Measurements from ENCODE around the gene KBTBD2. TPM values are rescaled to one million over a fixed set of nuclear protein-coding genes. Genes with fewer than 3 reads are reported as not detected.

The KBTBD2 gene
- total RNA-seq, 1 donor from 2014 or later, result 23.9 TPM

DNA sequence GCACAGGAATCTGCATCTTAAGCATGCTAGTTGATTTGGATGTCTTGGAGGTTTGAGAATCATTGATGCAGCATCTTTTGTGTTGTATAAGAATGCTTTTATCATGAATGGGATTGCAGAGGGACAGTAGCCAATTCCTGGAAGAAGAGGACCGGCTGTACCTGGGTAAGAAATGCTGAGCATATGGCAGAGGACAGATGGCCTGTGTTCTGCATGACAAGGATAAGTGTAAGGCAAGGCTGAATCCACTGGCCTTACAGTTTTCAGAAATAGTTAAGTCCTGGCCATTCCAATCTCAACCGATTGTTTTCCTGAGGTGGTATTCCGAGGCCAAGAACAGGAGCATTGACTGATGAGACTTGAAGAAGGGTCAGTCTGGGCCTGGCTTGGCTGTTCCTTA, 24.4 kb upstream of the KBTBD2 start:
- no peaks in the 10 kb centered on the region for H3K4me1 Mint-ChIP-seq (ENCODE audit: low read depth)
- no peaks in the 10 kb centered on the region for H3K9me3 Mint-ChIP-seq (ENCODE audit: low read depth)
- H3K27ac Mint-ChIP-seq (ENCODE audit: unreplicated experiment), result no peak overlapping the region
- DNase-seq (ENCODE audit: low spot score), result no peak
- TF ChIP-seq, protein P1, sequence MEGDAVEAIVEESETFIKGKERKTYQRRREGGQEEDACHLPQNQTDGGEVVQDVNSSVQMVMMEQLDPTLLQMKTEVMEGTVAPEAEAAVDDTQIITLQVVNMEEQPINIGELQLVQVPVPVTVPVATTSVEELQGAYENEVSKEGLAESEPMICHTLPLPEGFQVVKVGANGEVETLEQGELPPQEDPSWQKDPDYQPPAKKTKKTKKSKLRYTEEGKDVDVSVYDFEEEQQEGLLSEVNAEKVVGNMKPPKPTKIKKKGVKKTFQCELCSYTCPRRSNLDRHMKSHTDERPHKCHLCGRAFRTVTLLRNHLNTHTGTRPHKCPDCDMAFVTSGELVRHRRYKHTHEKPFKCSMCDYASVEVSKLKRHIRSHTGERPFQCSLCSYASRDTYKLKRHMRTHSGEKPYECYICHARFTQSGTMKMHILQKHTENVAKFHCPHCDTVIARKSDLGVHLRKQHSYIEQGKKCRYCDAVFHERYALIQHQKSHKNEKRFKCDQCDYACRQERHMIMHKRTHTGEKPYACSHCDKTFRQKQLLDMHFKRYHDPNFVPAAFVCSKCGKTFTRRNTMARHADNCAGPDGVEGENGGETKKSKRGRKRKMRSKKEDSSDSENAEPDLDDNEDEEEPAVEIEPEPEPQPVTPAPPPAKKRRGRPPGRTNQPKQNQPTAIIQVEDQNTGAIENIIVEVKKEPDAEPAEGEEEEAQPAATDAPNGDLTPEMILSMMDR (IDR thresholded peaks at IDR 0.05), result no peak
- peaks cover 30% of the 10 kb centered on the region for H3K36me3 Mint-ChIP-seq (ENCODE audit: low read depth)
- no peaks in the 10 kb centered on the region for H3K27me3 Mint-ChIP-seq (ENCODE audit: low read depth)
- no peak overlapping the region for H3K4me3 Mint-ChIP-seq (ENCODE audit: unreplicated experiment)

GRCh38 chr7:32915041-32915536, 23.5 kb upstream of the KBTBD2 start:
- H3K27ac Mint-ChIP-seq (ENCODE audit: unreplicated experiment), result no peak overlapping the region
- TF ChIP-seq, protein P1 (IDR thresholded peaks at IDR 0.05), result no peak
- peaks cover 26% of the 10 kb centered on the region for H3K36me3 Mint-ChIP-seq (ENCODE audit: low read depth)
- no peaks in the 10 kb centered on the region for H3K4me1 Mint-ChIP-seq (ENCODE audit: low read depth)
- no peaks in the 10 kb centered on the region for H3K27me3 Mint-ChIP-seq (ENCODE audit: low read depth)
- H3K9me3 Mint-ChIP-seq (ENCODE audit: low read depth), result no peaks in the 10 kb centered on the region
- no peak for DNase-seq (ENCODE audit: low spot score)
- H3K4me3 Mint-ChIP-seq (ENCODE audit: unreplicated experiment), result no peak overlapping the region

GRCh38 chr7:32914184-32914583, 22.6 kb upstream of the KBTBD2 start:
- TF ChIP-seq, protein P1 (IDR thresholded peaks at IDR 0.05), result no peak
- peaks cover 26% of the 10 kb centered on the region for H3K36me3 Mint-ChIP-seq (ENCODE audit: low read depth)
- H3K4me3 Mint-ChIP-seq (ENCODE audit: unreplicated experiment), result no peak overlapping the region
- no peaks in the 10 kb centered on the region for H3K9me3 Mint-ChIP-seq (ENCODE audit: low read depth)
- H3K27ac Mint-ChIP-seq (ENCODE audit: unreplicated experiment), result no peak overlapping the region
- no peak for DNase-seq (ENCODE audit: low spot score)
- no peaks in the 10 kb centered on the region for H3K27me3 Mint-ChIP-seq (ENCODE audit: low read depth)
- H3K4me1 Mint-ChIP-seq (ENCODE audit: low read depth), result no peaks in the 10 kb centered on the region

DNA sequence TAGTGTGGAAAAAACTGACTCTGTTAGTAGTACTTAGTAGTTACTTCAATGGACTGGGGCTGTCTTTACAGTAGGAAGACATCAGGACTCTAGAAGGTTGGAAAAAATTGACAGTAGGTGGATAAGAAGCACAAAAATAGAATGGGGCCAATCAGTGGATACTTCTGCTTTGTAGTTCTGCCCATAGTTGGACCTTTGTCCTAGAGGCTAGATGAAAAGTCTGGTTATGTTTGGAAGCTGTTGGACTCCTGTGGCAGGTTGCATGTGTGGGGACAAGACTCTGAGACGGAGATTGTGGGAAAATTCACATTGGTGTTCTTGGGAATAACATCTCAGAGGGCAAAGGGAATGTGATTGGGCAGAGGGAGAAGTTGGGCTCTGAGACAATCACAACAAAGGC, 18.6 kb upstream of the KBTBD2 start:
- Mint-ChIP-seq H3K27me3 (ENCODE audit: low read depth) (no peaks in the 10 kb centered on the region), H3K4me3 (ENCODE audit: unreplicated experiment) (no peak overlapping the region), H3K36me3 (ENCODE audit: low read depth) (peaks cover 7% of the 10 kb centered on the region), H3K9me3 (ENCODE audit: low read depth) (no peaks in the 10 kb centered on the region), H3K27ac (ENCODE audit: unreplicated experiment) (no peak overlapping the region), H3K4me1 (ENCODE audit: low read depth) (peaks cover 9% of the 10 kb centered on the region)
- DNase-seq (ENCODE audit: low spot score), result no peak
- TF ChIP-seq, protein P1 (IDR thresholded peaks at IDR 0.05), result no peak

DNA sequence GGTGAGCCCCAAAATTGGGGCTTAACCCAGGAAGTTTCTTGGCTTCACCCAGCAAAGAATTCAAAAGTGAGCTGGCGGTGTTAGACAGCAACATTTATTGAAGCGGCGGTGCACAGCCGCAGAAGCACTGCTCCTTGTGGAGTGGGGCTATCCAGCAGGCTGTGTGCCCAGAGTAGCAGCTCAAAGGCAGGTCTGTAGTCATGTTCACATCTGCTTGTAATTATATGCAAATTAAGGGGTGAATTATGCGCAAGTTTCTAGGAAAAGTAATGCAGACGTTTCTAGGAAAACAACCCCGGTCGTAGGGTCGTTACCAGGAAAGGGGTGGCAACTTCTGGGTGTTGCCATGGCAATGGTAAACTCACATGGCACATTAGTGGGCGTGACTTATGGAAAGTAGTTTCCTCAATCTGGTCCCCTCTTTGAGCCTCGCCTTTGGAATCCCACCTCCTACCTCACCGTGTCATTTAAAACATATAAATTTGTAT, 13.7 kb upstream of the KBTBD2 start:
- no peaks in the 10 kb centered on the region for H3K36me3 Mint-ChIP-seq (ENCODE audit: low read depth)
- H3K4me3 Mint-ChIP-seq (ENCODE audit: unreplicated experiment), result peak overlapping the region; percentile 78
- H3K4me1 Mint-ChIP-seq (ENCODE audit: low read depth), result peaks cover 12% of the 10 kb centered on the region
- DNase-seq (ENCODE audit: low spot score), result no peak
- H3K27ac Mint-ChIP-seq (ENCODE audit: unreplicated experiment), result peak overlapping the region; percentile 82
- H3K9me3 Mint-ChIP-seq (ENCODE audit: low read depth), result no peaks in the 10 kb centered on the region
- TF ChIP-seq, protein P1 (IDR thresholded peaks at IDR 0.05), result peak; percentile 41
- H3K27me3 Mint-ChIP-seq (ENCODE audit: low read depth), result no peaks in the 10 kb centered on the region
